Measurements from ENCODE around the gene SMG9.
"Not testable (repeated sequence)": the region's sequence is repeated elsewhere in the genome, so short reads cannot be mapped to it uniquely, and the experiment has no call there.

SMG9 gene

DNA sequence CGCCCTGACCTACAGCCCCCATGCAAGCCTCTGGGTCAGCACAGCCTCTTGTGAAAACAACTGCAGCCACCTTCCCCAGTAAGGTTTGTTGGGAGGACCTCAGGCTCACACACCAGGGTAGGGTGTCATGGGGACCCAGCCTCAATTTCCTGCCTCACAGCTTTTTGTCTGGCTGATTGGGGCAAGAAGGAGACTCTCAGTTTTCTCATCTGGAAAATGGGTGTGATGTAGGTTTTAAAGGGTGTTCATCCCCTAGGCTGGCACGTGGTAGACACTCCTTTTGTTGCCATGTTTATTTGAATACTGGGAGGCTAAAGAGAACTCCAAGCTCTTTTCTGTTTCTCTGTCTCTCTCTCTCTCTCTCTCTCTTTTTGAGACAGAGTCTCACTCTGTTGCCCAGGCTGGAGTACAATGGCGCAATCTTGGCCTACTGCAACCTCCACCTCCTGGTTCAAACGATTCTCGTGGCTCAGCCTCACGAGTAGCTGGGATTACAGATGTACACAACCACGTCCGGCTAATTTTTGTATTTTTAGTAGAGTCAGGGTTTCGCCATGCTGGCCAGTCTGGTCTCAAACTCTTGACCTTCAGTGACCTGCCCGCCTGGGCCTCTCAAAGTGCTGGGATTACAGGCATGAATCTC, 66.6 kb downstream of the SMG9 start:
- DNase-seq: no peak

DNA sequence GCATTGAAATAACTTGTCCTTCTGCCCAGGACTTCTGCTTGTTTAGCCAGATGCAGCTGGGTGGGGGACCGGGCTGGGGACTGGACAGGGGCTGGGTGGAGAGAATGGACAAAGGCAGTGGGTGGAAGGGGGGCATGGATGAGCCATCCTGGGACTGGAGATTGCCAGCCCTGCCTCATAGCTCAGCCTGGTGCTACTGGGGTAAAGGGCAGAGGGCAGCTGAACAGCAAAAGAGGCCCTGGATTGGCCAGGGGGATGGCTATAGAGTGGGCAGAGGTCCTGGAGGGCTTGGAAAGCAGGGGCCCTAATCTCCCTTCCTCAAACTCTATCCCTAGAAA, 67.1 kb downstream of the SMG9 start:
- no peak for DNase-seq

DNA sequence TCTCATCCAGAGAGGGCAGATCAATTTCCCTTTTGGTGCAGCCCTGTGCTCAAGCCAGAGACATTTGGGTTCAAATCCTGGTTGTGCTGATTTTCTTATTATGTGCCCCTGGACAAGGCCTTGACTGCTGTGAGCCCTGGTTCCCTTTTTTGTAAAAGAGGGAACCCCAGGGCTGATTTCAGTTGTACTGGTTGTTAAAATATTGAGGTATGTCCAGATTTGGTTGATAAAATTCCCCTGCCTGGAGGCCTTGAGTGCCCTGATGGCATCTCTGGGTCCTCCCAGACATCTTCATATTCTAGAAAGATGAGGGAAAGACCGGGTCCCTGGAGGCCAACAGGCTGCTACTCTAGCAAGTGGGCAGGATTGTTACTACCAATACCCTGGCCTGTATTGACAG, 70.4 kb downstream of the SMG9 start:
- DNase-seq: no peak

DNA sequence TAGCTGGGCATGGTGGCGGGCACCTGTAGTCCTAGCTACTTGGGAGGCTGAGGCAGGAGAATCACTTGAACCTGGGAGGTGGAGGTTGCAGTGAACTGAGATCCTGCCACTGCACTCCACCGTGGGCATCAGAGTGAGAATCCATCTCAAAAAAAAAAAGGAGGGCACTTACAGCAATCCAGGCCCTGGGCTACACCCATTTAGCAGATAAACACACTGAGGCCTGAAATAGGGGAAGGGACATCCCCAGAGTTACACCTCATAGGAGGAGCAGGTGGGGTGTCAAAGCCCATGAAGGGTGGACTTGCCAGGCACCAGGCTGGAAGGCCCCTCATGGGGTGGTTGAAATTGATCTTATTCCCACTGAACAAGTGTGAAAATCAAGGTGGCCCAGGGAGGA, 70.9 kb downstream of the SMG9 start:
- DNase-seq: no peak

DNA sequence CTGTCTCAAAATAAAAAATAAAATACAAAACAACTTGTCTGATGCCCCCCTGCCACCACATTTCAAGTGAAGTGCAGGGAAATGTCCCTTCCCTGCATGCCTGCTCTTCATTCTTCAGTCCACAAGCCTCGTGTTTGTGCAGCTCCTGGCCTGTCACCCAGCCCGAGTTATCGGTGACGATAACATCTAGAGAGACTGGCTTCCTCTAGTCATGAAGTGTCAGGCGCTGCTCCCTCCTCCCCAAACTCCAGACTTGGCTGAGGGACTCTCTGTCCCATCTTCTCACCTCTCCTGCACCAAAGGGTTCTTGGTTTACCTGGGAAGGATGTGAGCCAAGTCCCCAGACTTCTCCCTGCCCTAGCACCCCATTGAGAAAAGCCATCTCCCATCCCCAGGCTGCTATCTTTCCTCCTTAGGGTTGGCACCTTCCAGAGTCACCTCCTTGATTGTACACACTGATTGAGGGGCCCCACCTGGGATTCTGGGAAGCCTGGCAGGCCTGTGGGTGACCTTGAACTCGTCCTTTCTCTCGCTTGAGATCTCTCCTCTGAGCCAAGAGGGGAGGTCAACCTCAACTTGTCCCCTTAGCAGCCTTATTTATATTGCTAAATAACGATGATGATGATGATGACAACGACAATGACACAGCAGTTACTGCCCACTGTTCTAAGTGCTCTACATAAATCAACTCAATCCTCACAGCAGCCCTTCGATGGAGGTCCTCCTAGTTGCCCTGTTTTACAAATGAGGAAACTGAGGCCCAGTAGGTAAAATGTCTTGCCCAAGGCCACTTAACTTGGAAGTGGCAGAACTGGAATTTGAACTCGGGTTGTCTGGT, 71.7 kb downstream of the SMG9 start:
- DNase-seq: no peak

DNA sequence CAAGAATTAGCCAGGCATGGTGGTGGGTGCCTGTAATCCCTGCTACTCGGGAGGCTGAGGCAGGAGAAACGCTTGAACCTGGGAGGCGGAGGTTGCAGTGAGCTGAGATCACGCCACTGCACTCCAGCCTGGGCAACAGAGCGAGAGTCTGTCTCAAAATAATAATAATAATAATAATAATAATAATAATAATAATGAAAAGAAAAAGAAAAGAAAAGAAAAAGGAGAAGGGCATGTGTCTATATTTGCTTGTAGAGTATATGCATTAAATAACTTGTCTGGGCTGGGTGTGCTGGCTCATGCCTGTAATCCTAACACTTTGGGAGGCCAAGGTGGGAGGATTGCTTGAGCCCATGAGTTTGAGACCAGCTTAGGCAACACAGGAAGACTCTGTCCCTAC, 72.5 kb downstream of the SMG9 start:
- DNase-seq: not testable (repeated sequence)

DNA sequence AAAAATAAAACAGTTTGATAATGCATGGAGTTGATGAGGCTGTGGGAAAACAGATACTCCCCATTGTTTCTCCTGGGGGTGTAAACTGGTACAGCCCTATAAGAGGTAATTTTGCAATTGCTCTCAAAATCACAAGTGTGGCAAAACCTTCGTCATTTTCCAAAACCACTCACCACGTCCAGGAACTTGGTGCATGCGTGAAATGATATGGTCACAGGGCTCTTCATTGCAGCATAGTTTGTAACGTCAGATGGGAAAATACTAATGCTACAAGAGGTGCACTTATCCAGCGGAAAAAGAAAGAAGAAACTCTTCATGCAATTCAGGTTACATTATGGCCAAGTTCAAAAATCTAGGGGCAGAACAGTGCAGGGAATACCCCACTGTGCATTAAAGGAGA, 72.9 kb downstream of the SMG9 start:
- DNase-seq: no peak

DNA sequence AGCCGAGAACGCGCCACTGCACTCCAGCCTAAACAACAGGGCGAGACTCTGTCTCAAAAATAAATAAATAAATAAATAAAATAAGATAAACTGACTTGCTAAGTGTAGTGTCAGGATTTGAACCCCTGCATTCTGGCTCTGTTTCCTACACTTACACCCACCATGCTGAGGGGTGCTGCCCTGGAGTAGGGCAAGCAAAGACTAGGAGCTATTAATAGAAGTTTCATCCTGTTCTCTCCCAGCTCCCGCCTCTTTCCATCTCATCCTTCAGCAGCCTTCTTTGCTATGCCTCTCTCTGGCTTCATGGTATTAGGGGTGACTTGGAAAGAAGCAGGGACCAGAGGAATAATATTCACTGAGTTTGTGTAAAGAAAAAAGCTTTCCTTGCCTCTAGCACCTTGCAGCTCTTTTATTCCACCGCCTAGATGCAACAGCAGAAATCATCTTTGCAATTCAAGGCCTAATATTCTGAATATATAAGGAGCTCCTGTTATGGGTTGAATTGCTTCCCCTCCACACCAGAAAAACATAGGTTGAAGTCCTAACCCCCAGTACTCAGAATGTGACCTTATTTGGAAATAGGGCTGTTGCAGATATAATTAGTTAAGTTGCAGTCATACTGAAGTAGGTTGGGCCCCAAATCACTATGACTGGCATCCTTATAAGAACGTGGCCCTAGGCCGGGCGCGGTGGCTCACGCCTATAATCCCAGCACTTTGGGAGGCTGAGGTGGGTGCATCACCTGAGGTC, 76.1 kb downstream of the SMG9 start:
- no peak for DNase-seq

Measured in CD4-positive, alpha-beta T cell treated with Interleukin-4 for 4 hours (primary cell).